Measurements from ENCODE around the gene ARHGEF17.
"Not testable (repeated sequence)": the region's sequence is repeated elsewhere in the genome, so short reads cannot be mapped to it uniquely, and the experiment has no call there.

Gene ARHGEF17

GRCh38 chr11:73308003-73308960 is at the start of gene ARHGEF17:
Gene ARHGEF17, plus strand, starts transcription at chr11:73308276. Its CDS starts 363 bp downstream, at chr11:73308639.
- peak; percentile 56 for DNase-seq

GRCh38 chr11:73259406-73260126 is 48.5 kb upstream of the ARHGEF17 start:
- DNase-seq: no peak

- DNase-seq: no peak
Observed at GRCh38 chr11:73260127-73260457, 48.0 kb upstream of the ARHGEF17 start.

- DNase-seq: no peak
Observed at GRCh38 chr11:73262851-73263495, 45.1 kb upstream of the ARHGEF17 start.

- DNase-seq: no peak
Observed at GRCh38 chr11:73263640-73264039, 44.4 kb upstream of the ARHGEF17 start.

- DNase-seq: no peak
Observed at GRCh38 chr11:73265278-73265810, 42.7 kb upstream of the ARHGEF17 start.

GRCh38 chr11:73265853-73266645 is 42.0 kb upstream of the ARHGEF17 start:
- no peak for DNase-seq

- DNase-seq: no peak
Observed at GRCh38 chr11:73266646-73267020, 41.4 kb upstream of the ARHGEF17 start.

GRCh38 chr11:73267122-73267846 is 40.8 kb upstream of the ARHGEF17 start:
- no peak for DNase-seq

GRCh38 chr11:73267906-73268540 is 40.1 kb upstream of the ARHGEF17 start:
- no peak for DNase-seq

GRCh38 chr11:73268671-73269271 is 39.3 kb upstream of the ARHGEF17 start:
- no peak for DNase-seq

GRCh38 chr11:73269459-73270015 is 38.5 kb upstream of the ARHGEF17 start:
- DNase-seq: no peak

- DNase-seq: no peak
Observed at GRCh38 chr11:73270016-73270854, 37.8 kb upstream of the ARHGEF17 start.

- DNase-seq: no peak
Observed at GRCh38 chr11:73270855-73271477, 37.1 kb upstream of the ARHGEF17 start.

- DNase-seq: not testable (repeated sequence)
Observed at GRCh38 chr11:73271478-73271865, 36.6 kb upstream of the ARHGEF17 start.

- no peak for DNase-seq
Observed at GRCh38 chr11:73271936-73272679, 36.0 kb upstream of the ARHGEF17 start, which contains the start of gene P2RY6. Gene P2RY6, plus strand, starts transcription at chr11:73272338. Its CDS starts 24,181 bp downstream, at chr11:73296519.

- DNase-seq: no peak
Observed at GRCh38 chr11:73272680-73273038, 35.4 kb upstream of the ARHGEF17 start.
